ENCODE data around the gene CYP19A1.

- no peak for TF ChIP-seq CTCF (IDR thresholded peaks at IDR 0.05)
- TF ChIP-seq POLR2A (IDR thresholded peaks at IDR 0.05) = no peak
Observed at GRCh38 chr15:51302480-51302879, 35.9 kb downstream of the CYP19A1 start.

Measured in esophagus squamous epithelium (tissue), 4 donors.